ENCODE results near the gene DHX38. TPM values are rescaled to one million over a fixed set of nuclear protein-coding genes. Genes with fewer than 3 reads are reported as not detected.

Gene DHX38
- total RNA-seq, 4 donors from 2014 or later = 40.8 to 85.0 (median 50.0) TPM

DNA sequence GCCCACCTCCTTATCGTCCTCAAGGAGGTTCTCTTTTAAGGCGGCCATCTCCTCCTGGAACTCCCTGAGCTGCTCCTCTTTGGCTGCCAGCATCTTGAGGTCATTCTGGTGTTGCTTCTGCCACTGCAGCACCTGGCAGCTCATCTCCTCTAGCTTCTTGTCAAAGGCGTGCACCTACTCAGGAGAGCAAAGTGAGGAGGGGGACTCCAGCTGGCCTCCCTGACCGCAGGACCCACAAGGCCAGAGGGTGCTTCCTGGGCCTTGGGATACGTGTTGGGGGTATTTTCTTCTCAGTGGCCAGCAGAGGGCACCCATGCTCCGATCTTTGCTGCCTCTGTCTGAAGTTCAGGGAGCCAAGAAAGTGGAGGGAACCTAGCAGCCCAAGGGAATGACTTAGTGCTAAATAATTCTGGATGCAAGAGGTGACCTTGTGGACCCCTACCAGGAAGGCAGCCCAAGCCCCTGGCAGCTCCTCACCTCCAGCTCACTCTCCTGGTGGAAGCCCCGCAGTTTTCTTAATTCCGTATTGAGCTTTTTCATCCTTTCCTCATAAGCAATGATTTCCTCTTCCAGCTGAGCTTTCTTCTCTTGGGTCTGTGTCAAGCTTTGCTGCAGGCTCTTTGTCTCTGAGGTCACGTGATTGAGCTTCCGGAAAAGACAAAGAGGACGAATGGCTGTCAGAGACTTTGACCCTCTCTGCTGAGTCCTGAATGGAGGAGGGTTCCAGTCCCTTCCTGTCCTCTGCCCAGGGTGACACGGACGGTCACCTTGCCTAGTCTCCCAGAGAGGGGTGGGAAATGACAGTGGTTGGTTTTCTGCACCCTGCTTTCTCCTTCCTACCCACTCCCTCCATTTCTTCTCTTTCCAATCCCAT, 31.4 kb downstream of the DHX38 start:
- TF ChIP-seq, protein P1, sequence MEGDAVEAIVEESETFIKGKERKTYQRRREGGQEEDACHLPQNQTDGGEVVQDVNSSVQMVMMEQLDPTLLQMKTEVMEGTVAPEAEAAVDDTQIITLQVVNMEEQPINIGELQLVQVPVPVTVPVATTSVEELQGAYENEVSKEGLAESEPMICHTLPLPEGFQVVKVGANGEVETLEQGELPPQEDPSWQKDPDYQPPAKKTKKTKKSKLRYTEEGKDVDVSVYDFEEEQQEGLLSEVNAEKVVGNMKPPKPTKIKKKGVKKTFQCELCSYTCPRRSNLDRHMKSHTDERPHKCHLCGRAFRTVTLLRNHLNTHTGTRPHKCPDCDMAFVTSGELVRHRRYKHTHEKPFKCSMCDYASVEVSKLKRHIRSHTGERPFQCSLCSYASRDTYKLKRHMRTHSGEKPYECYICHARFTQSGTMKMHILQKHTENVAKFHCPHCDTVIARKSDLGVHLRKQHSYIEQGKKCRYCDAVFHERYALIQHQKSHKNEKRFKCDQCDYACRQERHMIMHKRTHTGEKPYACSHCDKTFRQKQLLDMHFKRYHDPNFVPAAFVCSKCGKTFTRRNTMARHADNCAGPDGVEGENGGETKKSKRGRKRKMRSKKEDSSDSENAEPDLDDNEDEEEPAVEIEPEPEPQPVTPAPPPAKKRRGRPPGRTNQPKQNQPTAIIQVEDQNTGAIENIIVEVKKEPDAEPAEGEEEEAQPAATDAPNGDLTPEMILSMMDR (IDR thresholded peaks at IDR 0.05; ENCODE audit: low read depth) = no peak

DNA sequence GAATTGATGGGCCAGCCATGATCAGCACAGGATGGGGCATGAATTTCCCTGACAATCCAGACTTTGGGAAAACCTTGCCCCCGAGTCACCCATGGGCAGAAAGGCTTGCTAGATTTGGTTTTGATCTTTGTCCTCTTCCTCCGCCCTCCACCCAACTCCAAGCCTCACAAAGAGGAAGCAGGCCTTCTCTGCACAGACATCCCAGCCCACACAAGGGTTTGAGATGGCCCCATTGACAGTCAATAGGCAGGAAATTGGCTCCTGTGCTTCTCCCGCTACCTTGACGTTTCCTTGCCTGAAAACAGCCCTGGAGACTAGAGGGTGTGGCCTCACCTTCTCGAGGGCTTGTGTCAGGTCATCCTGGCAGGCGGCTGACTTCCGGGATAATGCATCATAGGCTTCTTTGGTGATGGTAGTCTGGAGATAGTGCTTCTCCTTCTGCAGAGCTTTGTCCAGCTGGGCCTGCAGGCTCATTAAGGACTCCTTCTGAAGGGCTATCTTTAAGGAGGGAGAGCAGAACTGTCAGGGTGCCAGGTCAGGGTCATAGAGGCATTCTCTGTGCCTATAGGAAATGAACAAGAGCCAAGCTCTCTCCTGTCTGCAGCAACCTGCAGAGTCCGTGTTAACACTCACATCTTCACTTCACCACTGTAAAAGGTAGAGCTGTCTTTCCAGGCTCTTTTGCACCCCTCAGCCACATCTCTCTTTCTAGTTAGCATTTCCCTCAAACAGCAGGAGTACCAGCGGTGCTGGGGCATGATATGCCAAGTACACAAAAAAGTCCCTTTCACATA, 32.2 kb downstream of the DHX38 start:
- TF ChIP-seq, protein P1 (IDR thresholded peaks at IDR 0.05; ENCODE audit: low read depth) = no peak

DNA sequence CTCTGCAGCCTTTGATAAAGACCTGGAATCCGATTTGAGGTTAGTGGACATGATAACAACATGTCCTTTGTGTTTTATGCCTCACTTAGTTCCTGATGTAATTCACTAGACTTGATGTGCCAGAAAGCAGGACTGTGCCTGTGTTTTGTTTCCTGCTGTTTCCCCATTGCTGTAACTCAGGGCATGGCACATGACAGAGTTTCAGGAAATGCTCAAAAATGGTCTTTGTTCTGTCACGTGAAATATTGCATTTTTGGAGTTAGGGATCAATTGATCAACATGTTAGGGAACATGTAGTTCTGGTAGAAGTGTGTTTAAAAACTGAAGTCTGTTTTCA, 32.8 kb downstream of the DHX38 start:
- TF ChIP-seq, protein P1 (IDR thresholded peaks at IDR 0.05; ENCODE audit: low read depth) = no peak

DNA sequence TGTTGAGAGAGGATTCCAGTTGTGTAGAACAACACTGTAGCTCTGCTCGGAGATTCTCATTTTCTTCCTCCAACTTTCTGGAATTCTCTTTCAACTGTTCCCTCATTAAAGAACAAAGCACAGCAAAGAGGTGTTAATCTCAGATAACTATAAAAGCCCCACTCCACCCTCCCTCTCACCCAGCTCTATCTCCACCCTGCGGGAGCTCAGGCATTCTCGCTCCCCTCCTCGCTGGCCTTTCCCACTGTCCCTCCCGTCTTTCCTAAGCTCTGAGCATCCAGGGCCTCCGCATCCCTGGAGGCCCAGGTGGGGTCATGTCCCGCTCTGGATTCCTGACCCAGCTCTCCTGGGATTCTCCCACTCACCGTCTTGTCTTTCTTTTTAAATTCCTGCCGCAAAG, 35.1 kb downstream of the DHX38 start:
- TF ChIP-seq, protein P1 (IDR thresholded peaks at IDR 0.05; ENCODE audit: low read depth) = no peak

DNA sequence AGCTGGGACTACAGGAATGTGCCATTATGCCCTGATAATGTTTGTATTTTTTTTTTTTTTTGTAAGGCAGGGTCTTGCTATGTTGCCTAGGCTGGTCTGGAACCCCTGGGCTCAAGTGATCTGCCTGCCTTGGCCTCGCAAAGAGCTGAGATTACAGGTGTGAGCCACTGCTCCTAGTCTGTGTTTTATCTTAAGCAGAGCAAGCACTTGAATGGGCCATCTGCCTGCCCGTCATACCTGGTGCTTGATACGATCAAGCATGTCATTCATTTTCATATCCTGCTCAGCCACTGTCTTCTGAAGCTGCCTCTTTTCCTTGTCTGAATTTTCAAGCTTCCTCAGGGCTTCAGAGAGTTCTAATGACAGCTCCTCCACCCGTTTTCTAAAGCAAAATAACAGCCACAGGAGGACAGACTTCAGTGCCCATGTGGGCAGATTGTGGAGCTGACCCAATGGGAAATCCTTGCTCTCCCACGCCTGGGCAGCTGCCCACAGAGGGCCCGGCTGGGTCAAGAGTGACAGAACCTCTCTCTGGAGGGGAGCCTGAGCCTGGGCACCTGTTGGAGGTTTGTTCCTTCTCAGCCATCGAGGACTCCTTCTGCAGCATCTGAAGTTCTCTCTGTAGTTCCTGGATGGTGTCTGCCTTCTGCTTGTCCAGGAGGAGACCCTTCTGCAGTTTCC, 36.5 kb downstream of the DHX38 start:
- TF ChIP-seq, protein P1 (IDR thresholded peaks at IDR 0.05; ENCODE audit: low read depth) = no peak

DNA sequence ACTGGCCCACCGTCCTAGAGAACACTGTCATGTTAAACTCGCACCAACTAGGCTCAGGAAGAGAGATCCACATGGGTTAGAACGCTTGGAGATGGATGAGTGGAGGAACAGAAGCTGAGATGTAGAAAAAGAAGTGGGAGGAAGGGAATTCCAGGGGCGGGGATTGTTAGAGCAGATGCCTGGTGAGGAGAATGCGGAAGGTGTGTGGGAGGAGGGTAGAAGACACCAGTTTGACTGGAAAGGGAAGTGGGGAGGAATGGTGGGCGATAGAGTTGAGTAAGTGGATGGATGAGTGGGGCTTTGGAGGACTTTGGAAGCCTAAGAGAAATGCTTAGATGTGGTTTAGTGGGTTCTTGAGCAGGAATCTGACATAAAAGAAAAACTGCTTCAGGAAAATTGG, 37.4 kb downstream of the DHX38 start:
- TF ChIP-seq, protein P1 (IDR thresholded peaks at IDR 0.05; ENCODE audit: low read depth) = no peak

DNA sequence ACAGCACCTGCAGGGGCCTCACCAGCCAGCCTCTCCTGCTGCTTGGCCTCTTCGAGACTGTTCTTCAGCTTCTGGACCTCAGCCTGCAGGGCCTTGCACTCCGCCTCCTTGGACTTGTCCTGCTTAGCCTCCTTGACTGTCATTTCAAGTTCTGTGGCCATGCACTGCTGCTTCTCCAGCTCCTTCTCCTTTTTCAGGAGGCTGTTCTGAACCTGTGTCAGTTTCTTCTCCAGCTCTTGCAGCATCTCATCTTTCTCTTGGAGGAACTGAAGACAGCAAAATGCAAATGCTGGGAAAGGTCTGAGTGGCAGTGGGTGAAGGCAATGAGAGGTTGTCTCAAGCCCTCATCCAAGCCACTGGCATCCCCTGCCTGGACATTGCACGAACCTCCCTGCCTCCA, 39.1 kb downstream of the DHX38 start:
- TF ChIP-seq, protein P1 (IDR thresholded peaks at IDR 0.05; ENCODE audit: low read depth) = no peak

All from subcutaneous adipose tissue (tissue), 4 donors.